ENCODE measurements around the gene C20orf173. TPM values are rescaled to one million over a fixed set of nuclear protein-coding genes. Genes with fewer than 3 reads are reported as not detected.

The C20orf173 gene
- total and polyA plus RNA-seq, 2 of the 13 experiments (the other 11 are each of a cell fraction or from before 2014, with no cell fraction given), result not detected

- ChIA-PET POLR2A (interaction anchor here (0.8 to 1.6 kb wide), 3 partner anchors 56 to 76 kb away, joined by 3 to 4 read pairs (median 4); partner anchors contain the start of gene SPAG4), CTCF (ENCODE audit: low intra/inter-chr PET ratio, low total read pairs) (no interaction called here)
- peaks cover 9% of the 10 kb centered on the region; the same call in 1 of the 2 replicates for H3K4me1 ChIP-seq (ENCODE audit: insufficient read depth, low read length)
- no peaks in the 10 kb centered on the region for H3K79me2 ChIP-seq (ENCODE audit: insufficient read depth, low read length)
- no peaks in the 10 kb centered on the region for H3K27me3 ChIP-seq (ENCODE audit: control insufficient read depth in 1 of 2, insufficient read depth in 2 of 2, low read length in 2 of 2)
- H3K4me3 ChIP-seq (replicated peaks in 1 of 3; ENCODE audit: insufficient read depth in 1 of 3, low read depth in 2 of 3, low read length in 3 of 3), result no peak overlapping the region
- H3K36me3 ChIP-seq (replicated peaks in 1 of 2; ENCODE audit: control insufficient read depth in 1 of 2, insufficient read depth in 2 of 2, low read length in 2 of 2), result peaks cover 18 to 36% of the 10 kb centered on the region in 2 experiments
- no peak for FAIRE-seq
- 86% methylated on average over 18 of the region's 18 CpGs for WGBS (ENCODE audit: low lambda C conversion rate)
- no peak overlapping the region for H2AFZ ChIP-seq (ENCODE audit: low read length)
- no peak overlapping the region for H3K9ac ChIP-seq (ENCODE audit: insufficient read depth, low read depth, low read length)
- H4K20me1 ChIP-seq (ENCODE audit: insufficient read depth, low read length), result no peaks in the 10 kb centered on the region
- TF ChIP-seq THRA (CRISPR knock-in tag; IDR thresholded peaks at IDR 0.05; ENCODE audit: borderline replicate concordance), result no peak
- TF ChIP-seq AGO2 (optimal IDR thresholded peaks at IDR 0.05; ENCODE audit: low read depth, low read length), result peak; percentile 60
- TF ChIP-seq, protein P1, sequence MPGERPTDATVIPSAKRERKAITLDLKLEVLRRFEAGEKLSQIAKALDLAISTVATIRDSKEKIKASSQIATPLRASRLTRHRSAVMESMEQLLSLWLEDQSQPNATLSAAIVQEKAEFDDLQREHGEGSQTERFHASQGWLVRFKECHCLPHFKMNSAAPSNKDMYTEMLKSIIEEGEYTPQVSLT (CRISPR knock-in tag; IDR thresholded peaks at IDR 0.05; ENCODE audit: borderline replicate concordance, low read depth), result no peak
- no peak for TF ChIP-seq CHD4 (IDR thresholded peaks at IDR 0.05; ENCODE audit: borderline replicate concordance, low read length)
- TF ChIP-seq, protein P2, sequence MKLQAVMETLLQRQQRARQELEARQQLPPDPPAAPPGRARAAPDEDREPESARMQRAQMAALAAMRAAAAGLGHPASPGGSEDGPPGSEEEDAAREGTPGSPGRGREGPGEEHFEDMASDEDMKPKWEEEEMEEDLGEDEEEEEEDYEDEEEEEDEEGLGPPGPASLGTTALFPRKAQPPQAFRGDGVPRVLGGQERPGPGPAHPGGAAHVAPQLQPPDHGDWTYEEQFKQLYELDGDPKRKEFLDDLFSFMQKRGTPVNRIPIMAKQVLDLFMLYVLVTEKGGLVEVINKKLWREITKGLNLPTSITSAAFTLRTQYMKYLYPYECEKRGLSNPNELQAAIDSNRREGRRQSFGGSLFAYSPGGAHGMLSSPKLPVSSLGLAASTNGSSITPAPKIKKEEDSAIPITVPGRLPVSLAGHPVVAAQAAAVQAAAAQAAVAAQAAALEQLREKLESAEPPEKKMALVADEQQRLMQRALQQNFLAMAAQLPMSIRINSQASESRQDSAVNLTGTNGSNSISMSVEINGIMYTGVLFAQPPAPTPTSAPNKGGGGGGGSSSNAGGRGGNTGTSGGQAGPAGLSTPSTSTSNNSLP (IDR thresholded peaks at IDR 0.05; ENCODE audit: low read depth, low read length), result no peak
- TF ChIP-seq ARID2 (CRISPR knock-in tag; IDR thresholded peaks at IDR 0.05; ENCODE audit: borderline replicate concordance), result no peak
- in situ Hi-C loops (cut with HindIII; ENCODE audit: extremely low pct_ligation_motif_present, low pct_unique_long_range_greater_than_20kb) (no loop called here), intact Hi-C loops (cut with micrococcal nuclease; ENCODE audit: unreplicated experiment) (no loop called here)
- no peak overlapping the region for H3K4me2 ChIP-seq (ENCODE audit: low read depth, low read length)
- no peak for ATAC-seq
- no TSS peak for BruUV-seq (replicated peaks)
- H3K27ac ChIP-seq (ENCODE audit: extremely low read length, insufficient read depth, low read length), result no peak overlapping the region
- DNase-seq (ENCODE audit: low spot score), result no peak
- no peaks in the 10 kb centered on the region for H3K9me3 ChIP-seq (ENCODE audit: low read length)
Observed at GRCh38 chr20:35560105-35560511, 30.7 kb upstream of the C20orf173 start.
